Esophagus squamous epithelium (tissue), 5 donors: Measurements from ENCODE around the gene ATP8B4. TPM values are rescaled to one million over a fixed set of nuclear protein-coding genes. Genes with fewer than 3 reads are reported as not detected.

ENCODE experiments used
- DNase-seq: peaks from one replicate; lab custom pipeline; 2025; lab: John Stamatoyannopoulos, UW
- H3K27ac ChIP-seq, 4 donors: fragments of 200-600 bp; sonication (generic); one replicate each; pipeline ENCODE4 v1.5.1; 2016 to 2019; ENCODE audit warnings: mild to moderate bottlenecking in 1 of 4
- H3K27me3 ChIP-seq, 4 donors: fragments of 200-600 bp; sonication (generic); 1 replicate in 3 of 4; 2 replicates in 1 of 4; pipeline versions ENCODE4 v1.5.1 to v1.6.0; 2017 to 2021; ENCODE audit warnings: antibody characterized with exemption in 1 of 4
- H3K36me3 ChIP-seq, 3 donors: fragments of 200-600 bp; sonication (generic); one replicate each; pipeline ENCODE4 v1.5.1; 2016 to 2019
- H3K4me1 ChIP-seq, 3 donors: fragments of 200-600 bp; sonication (generic); one replicate each; pipeline ENCODE4 v1.5.1; 2017 to 2019
- H3K4me3 ChIP-seq, 4 donors: fragments of 200-600 bp; sonication (generic); 1 replicate in 3 of 4; 2 replicates in 1 of 4; pipeline ENCODE4 v1.5.1; 2016 to 2019; ENCODE audit warnings: mild to moderate bottlenecking in 2 of 4, moderate library complexity in 1 of 4
- H3K9me3 ChIP-seq, 3 donors: fragments of 200-600 bp; sonication (generic); one replicate each; pipeline ENCODE4 v1.5.1; 2016 to 2019
- POLR2A ChIP-seq, 4 donors: fragments of 450-650 bp; IDR thresholded peaks; one replicate each; pipeline ENCODE4 v1.6.1; 2017; ENCODE audit warnings: antibody characterized with exemption in 4 of 4, mild to moderate bottlenecking in 4 of 4, moderate library complexity in 3 of 4
- WGBS, 2 donors: methylation state at CpG; one replicate each; pipeline ENCODE4 v1.1.5; 2018; 5-methylcytosine and 5-hydroxymethylcytosine counted together
- intact Hi-C: fragments of 100-400 bp; cut with DNase I; formaldehyde crosslinking; loops from one replicate; pipeline ENCODE4 v1.15.0; 2022
- total RNA-seq, 4 donors: library from RNA; depleted of rRNA; stranded (reverse); fragments of >200 nt; gene quantifications; one replicate each; pipeline ENCODE4 v1.1.0, GENCODE V29; 2016
- TF ChIP-seq, protein P1 (sequence below), 6 experiments: fragments of 450-650 bp in 4 of 6; fragments of 200-600 bp in 2 of 6; sonication (generic) in 2 of 6; IDR thresholded peaks; one replicate each; pipeline ENCODE4 v1.5.1; 2016 to 2019; ENCODE audit warnings: antibody characterized with exemption in 6 of 6, mild to moderate bottlenecking in 4 of 6, moderate library complexity in 4 of 6
- donor health status: DM: yes; HTN: yes; CAD: no.

The ATP8B4 gene
- total RNA-seq, 4 donors from 2014 or later = 0.97 to 6.7 (median 2.9) TPM

DNA sequence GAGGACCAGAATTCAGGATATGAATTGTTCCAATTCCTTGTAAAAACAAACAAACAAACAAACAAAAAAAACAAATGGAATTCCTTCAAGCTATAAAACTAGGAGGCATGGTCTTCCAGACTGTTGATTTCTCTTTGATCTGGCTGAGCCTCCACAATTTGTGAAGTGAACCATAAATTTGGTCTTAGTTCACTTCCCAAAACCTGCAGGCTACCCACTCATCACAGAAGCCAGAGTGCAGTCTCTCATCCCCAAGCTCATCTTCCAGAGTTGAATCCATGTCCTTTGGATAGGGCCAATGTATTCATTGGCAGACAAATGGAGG, 294.3 kb downstream of the ATP8B4 start:
- intact Hi-C loops = no loop called here

DNA sequence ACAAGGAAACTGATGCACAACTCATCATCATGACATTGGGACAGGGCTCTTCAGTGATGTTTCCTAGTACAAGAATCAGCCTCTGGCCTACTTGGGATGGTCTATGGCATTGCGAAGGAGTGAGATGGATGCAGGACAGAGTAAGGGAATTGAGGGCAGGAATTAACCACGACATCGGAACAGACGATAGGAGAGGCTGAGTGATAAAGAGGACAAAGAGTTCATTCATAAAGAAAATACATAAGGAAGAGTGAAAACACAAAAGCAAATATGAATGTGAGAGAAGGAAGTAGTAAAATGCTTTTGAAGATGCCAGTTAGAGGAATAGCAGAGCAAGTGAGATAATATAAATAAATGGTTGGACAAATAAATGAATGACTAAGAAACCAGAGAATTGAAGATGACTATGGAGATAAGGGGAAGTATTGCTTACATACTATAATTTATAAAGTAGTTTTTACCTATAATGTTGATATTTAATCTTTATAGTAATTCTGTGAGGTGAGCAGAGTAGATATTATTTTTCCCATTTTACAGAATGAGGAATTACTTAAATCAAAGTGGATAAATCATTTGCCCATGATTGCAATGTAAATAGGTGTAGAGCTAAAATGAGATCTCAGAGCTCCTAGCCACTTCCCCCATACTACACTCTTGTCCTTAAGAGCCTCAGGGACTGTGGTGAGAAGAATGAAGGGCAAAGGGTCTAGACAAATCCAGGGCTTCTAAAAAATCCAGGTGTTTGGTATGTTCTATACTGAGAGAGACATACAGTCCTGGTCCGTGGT, 294.9 kb downstream of the ATP8B4 start:
- Histone ChIP-seq H3K27me3 (no peaks in the 10 kb centered on the region), H3K36me3 (no peaks in the 10 kb centered on the region), H3K9me3 (no peaks in the 10 kb centered on the region), H3K4me3 (no peak overlapping the region), H3K27ac (no peak overlapping the region), H3K4me1 (no peaks in the 10 kb centered on the region)
- intact Hi-C loops = no loop called here
- no peak for DNase-seq
- WGBS, 2 donors = 83 to 84% methylated on average over 5 of the region's 5 CpGs
- no peak for TF ChIP-seq POLR2A (IDR thresholded peaks at IDR 0.05)
- TF ChIP-seq, protein P1, sequence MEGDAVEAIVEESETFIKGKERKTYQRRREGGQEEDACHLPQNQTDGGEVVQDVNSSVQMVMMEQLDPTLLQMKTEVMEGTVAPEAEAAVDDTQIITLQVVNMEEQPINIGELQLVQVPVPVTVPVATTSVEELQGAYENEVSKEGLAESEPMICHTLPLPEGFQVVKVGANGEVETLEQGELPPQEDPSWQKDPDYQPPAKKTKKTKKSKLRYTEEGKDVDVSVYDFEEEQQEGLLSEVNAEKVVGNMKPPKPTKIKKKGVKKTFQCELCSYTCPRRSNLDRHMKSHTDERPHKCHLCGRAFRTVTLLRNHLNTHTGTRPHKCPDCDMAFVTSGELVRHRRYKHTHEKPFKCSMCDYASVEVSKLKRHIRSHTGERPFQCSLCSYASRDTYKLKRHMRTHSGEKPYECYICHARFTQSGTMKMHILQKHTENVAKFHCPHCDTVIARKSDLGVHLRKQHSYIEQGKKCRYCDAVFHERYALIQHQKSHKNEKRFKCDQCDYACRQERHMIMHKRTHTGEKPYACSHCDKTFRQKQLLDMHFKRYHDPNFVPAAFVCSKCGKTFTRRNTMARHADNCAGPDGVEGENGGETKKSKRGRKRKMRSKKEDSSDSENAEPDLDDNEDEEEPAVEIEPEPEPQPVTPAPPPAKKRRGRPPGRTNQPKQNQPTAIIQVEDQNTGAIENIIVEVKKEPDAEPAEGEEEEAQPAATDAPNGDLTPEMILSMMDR (IDR thresholded peaks at IDR 0.05) = no peak

More for the DNA sequence above, 294.3 kb downstream of the ATP8B4 start:
- H3K27ac ChIP-seq = no peak overlapping the region
- DNase-seq = no peak
- no peaks in the 10 kb centered on the region for H3K36me3 ChIP-seq
- no peak overlapping the region for H3K4me3 ChIP-seq
- H3K4me1 ChIP-seq = no peaks in the 10 kb centered on the region
- TF ChIP-seq, protein P1 (IDR thresholded peaks at IDR 0.05) = no peak
- no peak for TF ChIP-seq POLR2A (IDR thresholded peaks at IDR 0.05)
- H3K9me3 ChIP-seq = no peaks in the 10 kb centered on the region
- H3K27me3 ChIP-seq = no peaks in the 10 kb centered on the region

DNA sequence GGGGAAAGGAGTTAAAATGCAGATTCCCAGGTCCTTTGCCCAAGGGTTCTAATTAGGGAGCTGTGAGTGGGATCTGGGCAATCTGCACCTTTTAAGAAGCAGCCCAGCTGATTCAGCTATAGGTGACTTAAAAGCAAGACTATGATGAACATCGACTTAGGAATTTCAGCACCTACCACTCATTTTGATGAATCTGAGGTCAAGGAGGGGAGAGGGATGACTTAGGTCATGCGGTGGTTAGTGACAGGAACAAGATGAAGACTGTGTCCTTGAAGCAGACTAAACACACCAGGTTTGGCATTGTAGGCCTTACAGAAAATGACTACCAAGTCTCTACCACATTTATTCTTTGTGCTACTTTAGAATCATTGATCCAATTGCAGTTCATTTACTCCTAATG, 301.9 kb downstream of the ATP8B4 start:
- 76 to 81% methylated on average over 2 of the region's 2 CpGs for WGBS, 2 donors
- H3K9me3 ChIP-seq = no peaks in the 10 kb centered on the region
- TF ChIP-seq POLR2A (IDR thresholded peaks at IDR 0.05) = no peak
- TF ChIP-seq, protein P1 (IDR thresholded peaks at IDR 0.05) = no peak
- H3K27ac ChIP-seq = no peak overlapping the region
- no peaks in the 10 kb centered on the region for H3K27me3 ChIP-seq
- intact Hi-C loops = no loop called here
- H3K4me3 ChIP-seq = no peak overlapping the region
- H3K36me3 ChIP-seq = no peaks in the 10 kb centered on the region
- DNase-seq = no peak
- no peaks in the 10 kb centered on the region for H3K4me1 ChIP-seq

DNA sequence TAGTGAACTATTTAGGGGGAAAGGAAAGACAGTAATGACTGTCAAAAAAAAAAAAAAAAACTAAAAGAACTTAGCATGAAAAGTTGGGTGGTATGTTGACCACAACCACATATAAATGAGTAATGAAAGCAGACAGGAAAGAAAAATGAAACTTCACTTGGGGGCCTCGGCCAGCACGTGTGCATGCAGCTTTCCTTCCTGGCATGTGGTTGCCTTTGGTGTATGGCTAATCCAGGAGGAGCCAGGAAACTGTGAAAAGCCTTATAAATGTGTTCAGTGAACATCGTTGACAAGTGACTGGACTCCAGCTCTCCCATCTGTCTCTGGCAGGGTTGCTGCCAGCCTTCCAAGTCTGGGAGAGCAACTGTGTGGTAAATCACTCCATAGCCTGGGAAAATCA, 303.1 kb downstream of the ATP8B4 start:
- Histone ChIP-seq H3K4me3 (no peak overlapping the region), H3K4me1 (peaks cover 0 to under 1% (median 0%) of the 10 kb centered on the region in 3 donors), H3K36me3 (no peaks in the 10 kb centered on the region), H3K27ac (peak overlapping the region in 1 of 4 donors; percentile 34), H3K9me3 (no peaks in the 10 kb centered on the region), H3K27me3 (no peaks in the 10 kb centered on the region)
- intact Hi-C loops = no loop called here
- TF ChIP-seq, protein P1 (IDR thresholded peaks at IDR 0.05) = no peak
- TF ChIP-seq POLR2A (IDR thresholded peaks at IDR 0.05) = no peak
- 8 to 11% methylated on average over 3 of the region's 3 CpGs for WGBS, 2 donors
- DNase-seq = no peak

DNA sequence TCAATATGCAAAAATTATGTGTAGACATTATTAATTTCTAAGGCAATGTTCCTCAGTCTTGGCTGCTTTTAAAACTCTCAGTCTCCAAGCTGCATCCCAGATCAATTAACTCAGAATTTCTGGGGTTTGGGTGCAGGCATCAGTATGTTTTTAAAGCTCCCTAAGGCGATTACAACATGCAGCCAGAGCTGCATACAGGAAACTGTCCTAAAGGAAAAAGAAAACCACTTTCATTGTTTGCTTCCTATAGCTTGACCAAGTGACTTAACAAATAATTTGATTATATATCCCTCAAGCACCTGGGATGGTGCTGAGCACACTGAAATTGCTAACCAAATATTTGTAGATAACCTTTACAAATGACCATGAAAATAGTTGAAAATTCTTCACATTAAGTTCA, 303.5 kb downstream of the ATP8B4 start:
- H3K27ac ChIP-seq = no peak overlapping the region
- H3K9me3 ChIP-seq = no peaks in the 10 kb centered on the region
- no peak for DNase-seq
- 35 to 53% methylated on average over 1 of the region's 1 CpG for WGBS, 2 donors
- intact Hi-C loops = no loop called here
- peaks cover 0 to 4% (median 0%) of the 10 kb centered on the region in 3 donors for H3K4me1 ChIP-seq
- no peak overlapping the region for H3K4me3 ChIP-seq
- H3K27me3 ChIP-seq = no peaks in the 10 kb centered on the region
- no peak for TF ChIP-seq POLR2A (IDR thresholded peaks at IDR 0.05)
- TF ChIP-seq, protein P1 (IDR thresholded peaks at IDR 0.05) = no peak
- no peaks in the 10 kb centered on the region for H3K36me3 ChIP-seq
